H1 (cell line): ENCODE data around the gene TRAPPC2L. TPM values are rescaled to one million over a fixed set of nuclear protein-coding genes. Genes with fewer than 3 reads are reported as not detected.

Experiments
- CTCF ChIA-PET: fragments of 300-600 bp; sonication (Branson Sonifier 250); formaldehyde crosslinking; loops from one replicate; lab custom pipeline; 2021; ENCODE audit not compliant: partially characterized antibody; lab: Charles Lee
- POLR2A ChIA-PET: fragments of 300-600 bp; sonication (Branson Sonifier 250); formaldehyde crosslinking; loops from one replicate; lab custom pipeline; 2021; ENCODE audit warnings: inconsistent platforms; ENCODE audit not compliant: partially characterized antibody; lab: Charles Lee
- DNase-seq, 2 experiments: peaks; one replicate each; pipeline versions ENCODE4 v3.0.0 to v3.0.0-alpha.2; 2010 to 2022; ENCODE audit warnings: low spot score in 2 of 2, low read depth in 1 of 2, mixed read lengths in 1 of 2
- FAIRE-seq: peaks from 2 replicates; lab custom pipeline; 2011; peaks lifted over from hg19 to GRCh38; lab: Jason Lieb, UNC
- H2AFZ ChIP-seq: 2 replicates; pipeline ENCODE4 v1.8.1; 2012; ENCODE audit warnings: low read length, inconsistent platforms
- H2AK5ac ChIP-seq: 2 replicates; pipeline ENCODE4 v1.6.1; 2013; ENCODE audit warnings: low read depth, low read length
- H2BK120ac ChIP-seq: replicated peaks from 2 replicates; pipeline ENCODE3; 2013; ENCODE audit warnings: low read depth, low read length, inconsistent platforms
- H2BK12ac ChIP-seq: 2 replicates; pipeline ENCODE4 v1.6.1; 2013; ENCODE audit warnings: low read depth, low read length
- H2BK15ac ChIP-seq: 2 replicates; pipeline ENCODE4 v1.6.1; 2013; ENCODE audit warnings: low read length
- H2BK20ac ChIP-seq: 2 replicates; pipeline ENCODE4 v1.6.1; 2013; ENCODE audit warnings: low read length
- H2BK5ac ChIP-seq: 2 replicates; pipeline ENCODE4 v1.6.1; 2013; ENCODE audit warnings: low read depth, low read length
- H3K14ac ChIP-seq: 2 replicates; pipeline ENCODE4 v1.6.1; 2013; ENCODE audit warnings: inconsistent platforms; ENCODE audit not compliant: insufficient read length
- H3K18ac ChIP-seq: 2 replicates; pipeline ENCODE4 v1.6.1; 2013; ENCODE audit warnings: low read length; ENCODE audit errors: extremely low read depth
- H3K23ac ChIP-seq: 2 replicates; pipeline ENCODE4 v1.6.1; 2013; ENCODE audit warnings: inconsistent platforms; ENCODE audit not compliant: insufficient read length
- H3K23me2 ChIP-seq: 2 replicates; pipeline ENCODE4 v1.6.1; 2013; ENCODE audit warnings: low read depth, low read length
- H3K27ac ChIP-seq: 2 replicates; pipeline ENCODE4 v1.6.1; 2011; ENCODE audit warnings: low read depth, low read length, inconsistent platforms
- H3K27me3 ChIP-seq, 4 experiments: replicated peaks in 1 of 4; 1 replicate in 1 of 4; 2 replicates in 3 of 4; pipeline versions ENCODE4 v1.6.1 to v1.8.1; 2011 to 2013; ENCODE audit warnings: low read length in 3 of 4, mild to moderate bottlenecking in 3 of 4, inconsistent platforms in 2 of 4, mixed read lengths in 2 of 4, moderate library complexity in 1 of 4; ENCODE audit not compliant: control insufficient read depth in 3 of 4, insufficient read depth in 3 of 4; ENCODE audit errors: extremely low read depth in 1 of 4
- H3K36me3 ChIP-seq, 4 experiments: 2 replicates each; pipeline versions ENCODE4 v1.6.1 to v1.8.1; 2011 to 2013; ENCODE audit warnings: mild to moderate bottlenecking in 4 of 4, low read length in 3 of 4, moderate library complexity in 2 of 4, control low read depth in 1 of 4, inconsistent platforms in 1 of 4; ENCODE audit not compliant: insufficient read depth in 4 of 4, control insufficient read depth in 2 of 4
- H3K4ac ChIP-seq: replicated peaks from 2 replicates; pipeline ENCODE3; 2013; ENCODE audit warnings: low read length, low read depth, mixed read lengths, inconsistent platforms; ENCODE audit not compliant: insufficient read length
- H3K4me1 ChIP-seq, 4 experiments: replicated peaks in 1 of 4; 1 replicate in 1 of 4; 2 replicates in 3 of 4; pipeline versions ENCODE4 v1.6.1 to v1.8.1; 2011 to 2013; ENCODE audit warnings: low read length in 3 of 4, inconsistent platforms in 2 of 4, mixed read lengths in 1 of 4; ENCODE audit not compliant: insufficient read depth in 4 of 4, control insufficient read depth in 3 of 4
- H3K4me2 ChIP-seq, 2 experiments: 2 replicates each; pipeline versions ENCODE4 v1.6.1 to v1.8.1; 2011 to 2013; ENCODE audit warnings: low read depth in 2 of 2, low read length in 2 of 2, control low read depth in 1 of 2, inconsistent platforms in 1 of 2, mild to moderate bottlenecking in 1 of 2; ENCODE audit not compliant: insufficient read depth in 1 of 2
- H3K4me3 ChIP-seq, 4 experiments: fragments of 200-600, 300-600 bp in 1 of 4; sonication (generic), shearing (Covaris generic), sonication (Bioruptor Twin) in 1 of 4; 2 replicates each; pipeline versions ENCODE4 v1.5.1 to v1.8.1; 2011 to 2016; ENCODE audit warnings: low read length in 4 of 4, low read depth in 3 of 4, control low read depth in 2 of 4, inconsistent platforms in 2 of 4, mild to moderate bottlenecking in 2 of 4, mixed read lengths in 1 of 4, moderate library complexity in 1 of 4; ENCODE audit not compliant: insufficient read depth in 2 of 4; ENCODE audit errors: extremely low read depth in 1 of 4
- H3K56ac ChIP-seq: replicated peaks from 2 replicates; pipeline ENCODE3; 2013; ENCODE audit warnings: low read depth, mild to moderate bottlenecking, mixed read lengths, low read length, inconsistent platforms; ENCODE audit not compliant: insufficient read length
- H3K79me1 ChIP-seq: 2 replicates; pipeline ENCODE4 v1.6.1; 2013; ENCODE audit warnings: low read depth, low read length, control low read depth
- H3K79me2 ChIP-seq, 2 experiments: 2 replicates each; pipeline versions ENCODE4 v1.6.1 to v1.8.1; 2012 to 2013; ENCODE audit warnings: low read length in 2 of 2, mild to moderate bottlenecking in 2 of 2, inconsistent platforms in 1 of 2; ENCODE audit not compliant: insufficient read depth in 2 of 2, control insufficient read depth in 1 of 2
- H3K9ac ChIP-seq, 4 experiments: replicated peaks in 1 of 4; 1 replicate in 1 of 4; 2 replicates in 3 of 4; pipeline versions ENCODE4 v1.6.1 to v1.8.1; 2011 to 2013; ENCODE audit warnings: low read depth in 3 of 4, low read length in 3 of 4, control low read depth in 2 of 4, mild to moderate bottlenecking in 2 of 4, moderate library complexity in 2 of 4, inconsistent platforms in 1 of 4; ENCODE audit errors: extremely low read depth in 1 of 4
- H3K9me3 ChIP-seq, 2 experiments: 2 replicates each; pipeline versions ENCODE4 v1.6.1 to v1.8.1; 2012 to 2013; ENCODE audit warnings: mild to moderate bottlenecking in 2 of 2, moderate library complexity in 2 of 2, control low read depth in 1 of 2, inconsistent platforms in 1 of 2, low read depth in 1 of 2, low read length in 1 of 2, mixed read lengths in 1 of 2; ENCODE audit not compliant: insufficient read depth in 2 of 2
- H4K20me1 ChIP-seq, 2 experiments: replicated peaks in 1 of 2; 2 replicates each; pipeline versions ENCODE3 to v1.8.1; 2011 to 2013; ENCODE audit warnings: inconsistent platforms in 2 of 2, low read length in 2 of 2, mild to moderate bottlenecking in 1 of 2; ENCODE audit not compliant: insufficient read depth in 2 of 2, control insufficient read depth in 1 of 2
- H4K5ac ChIP-seq: 2 replicates; pipeline ENCODE4 v1.6.1; 2013; ENCODE audit warnings: low read length, low read depth, mixed read lengths, inconsistent platforms; ENCODE audit not compliant: insufficient read length
- H4K8ac ChIP-seq: 2 replicates; pipeline ENCODE4 v1.8.0; 2013; ENCODE audit warnings: mild to moderate bottlenecking, moderate library complexity, low read length, inconsistent platforms; ENCODE audit not compliant: insufficient read depth; ENCODE audit errors: extremely low read depth
- H4K91ac ChIP-seq: replicated peaks from 2 replicates; pipeline ENCODE3; 2013; ENCODE audit warnings: low read length, mixed read lengths, inconsistent platforms; ENCODE audit not compliant: insufficient read length
- CHD2 ChIP-seq: IDR thresholded peaks from 2 replicates; pipeline ENCODE4 v1.6.1; 2012; ENCODE audit warnings: low read length, improper control_type of control experiment
- EGR1 ChIP-seq: IDR thresholded peaks from 2 replicates; pipeline ENCODE4 v1.6.1; 2011; ENCODE audit warnings: low read depth, low read length, borderline replicate concordance
- GTF2F1 ChIP-seq: IDR thresholded peaks from 2 replicates; pipeline ENCODE4 v1.6.1; 2012; ENCODE audit warnings: low read depth, low read length, improper control_type of control experiment, borderline replicate concordance
- HDAC2 ChIP-seq, 2 experiments: fragments of 300-600 bp in 1 of 2; sonication (generic) in 1 of 2; IDR thresholded peaks; 2 replicates each; pipeline ENCODE4 v1.6.1; 2011 to 2012; ENCODE audit warnings: low read depth in 2 of 2, low read length in 2 of 2, mild to moderate bottlenecking in 2 of 2, moderate library complexity in 2 of 2, borderline replicate concordance in 1 of 2, inconsistent platforms in 1 of 2
- JUN ChIP-seq: IDR thresholded peaks from 2 replicates; pipeline ENCODE4 v1.6.1; 2011; ENCODE audit warnings: low read depth, mild to moderate bottlenecking, improper control_type of control experiment, low read length
- MAFK ChIP-seq: IDR thresholded peaks from 2 replicates; pipeline ENCODE4 v1.6.1; 2012; ENCODE audit warnings: low read depth, mild to moderate bottlenecking, improper control_type of control experiment, low read length
- NANOG ChIP-seq: IDR thresholded peaks from 2 replicates; pipeline ENCODE4 v1.6.1; 2011; ENCODE audit warnings: low read length, low read depth, mild to moderate bottlenecking, inconsistent platforms; ENCODE audit not compliant: insufficient read depth, poor library complexity, severe bottlenecking
- PHF8 ChIP-seq: fragments of 200-600 bp; sonication (generic); conservative IDR thresholded peaks from 2 replicates; pipeline ENCODE4 v1.7.1; 2012; ENCODE audit warnings: low read depth, mild to moderate bottlenecking, inconsistent platforms, low read length, moderate library complexity
- RBBP5 ChIP-seq: IDR thresholded peaks from 2 replicates; pipeline ENCODE4 v1.7.1; 2012; ENCODE audit warnings: low read depth, mild to moderate bottlenecking, inconsistent platforms, low read length, moderate library complexity, borderline replicate concordance
- SIX5 ChIP-seq: IDR thresholded peaks from 2 replicates; pipeline ENCODE4 v1.6.1; 2011; ENCODE audit warnings: mild to moderate bottlenecking, low read depth, low read length
- SP1 ChIP-seq: IDR thresholded peaks from 2 replicates; pipeline ENCODE4 v1.6.1; 2011; ENCODE audit warnings: low read depth, low read length
- SRF ChIP-seq: IDR thresholded peaks from 2 replicates; pipeline ENCODE4 v1.6.1; 2011; ENCODE audit warnings: mild to moderate bottlenecking, low read depth, low read length, moderate library complexity
- WGBS, 2 experiments: shearing (Covaris generic) in 1 of 2; methylation state at CpG; one replicate each; pipeline versions ENCODE4 v1.1.6 to v1.1.7; 2013 to 2015; ENCODE audit warnings: low lambda C conversion rate in 2 of 2, mixed read lengths in 2 of 2, inconsistent platforms in 1 of 2, low coverage in 1 of 2, missing lambda C conversion rate in 1 of 2; ENCODE audit not compliant: insufficient replicate concordance in 2 of 2, insufficient coverage in 1 of 2, insufficient read length in 1 of 2; ENCODE audit errors: extremely low coverage in 1 of 2, missing lambda C conversion rate in 1 of 2; 5-methylcytosine and 5-hydroxymethylcytosine counted together
- polyA plus RNA-seq, 7 experiments: library from polyadenylated mRNA; depleted of rRNA in 3 of 7; stranded (reverse) in 5 of 7; unstranded in 2 of 7; fragments of >200 nt in 5 of 7; fragments of 200-250 nt in 2 of 7; gene quantifications; 1 replicate in 5 of 7; 2 replicates in 1 of 7; 4 replicates in 1 of 7; pipeline versions ENCODE4 v1.2.1 to v1.2.3, GENCODE V29; 2011 to 2013; ENCODE audit warnings: missing spikeins in 2 of 7, mixed read lengths in 2 of 7
- total RNA-seq: library from RNA; stranded (reverse); fragmentation: NEBNext Ultra II Directional; extraction: Animal tissue kit (Norgen Biotek cat#: 25700); gene quantifications from 2 replicates; pipeline ENCODE4 v1.2.1, GENCODE V29; 2021
- TF ChIP-seq, protein P1 (sequence below): IDR thresholded peaks from 2 replicates; pipeline ENCODE4 v1.6.1; 2012; ENCODE audit warnings: inconsistent platforms

TRAPPC2L gene
- total and polyA plus RNA-seq, 2 of the 8 experiments (the other 6 are each of a cell fraction or from before 2014, with no cell fraction given): 98.7 to 133 TPM

DNA sequence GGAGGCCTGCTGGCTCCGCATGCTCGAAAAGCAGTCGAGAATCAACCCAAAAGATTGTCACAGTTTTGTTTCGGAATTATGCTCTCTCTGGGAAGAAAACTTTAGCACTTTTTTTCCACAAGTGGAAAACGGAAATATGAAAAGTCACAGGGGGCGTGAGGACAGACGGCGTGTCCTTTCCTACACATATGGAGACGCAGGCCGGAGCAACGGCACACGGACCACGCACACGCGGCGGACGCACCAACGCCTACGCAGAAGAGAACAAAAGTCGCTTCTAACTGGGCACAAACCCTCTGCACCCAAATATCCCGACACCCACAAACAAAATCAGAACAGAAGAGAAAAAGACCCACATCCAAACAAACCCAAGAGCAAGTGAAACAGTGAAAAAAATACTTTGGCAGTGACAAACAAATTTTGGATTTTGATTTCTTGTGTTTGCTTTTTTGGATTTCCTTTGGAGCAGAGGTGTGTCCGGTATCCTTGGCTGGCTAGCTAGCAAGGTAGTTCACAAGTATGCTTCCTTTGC, 18.8 kb downstream of the TRAPPC2L start:
- H3K23me2 ChIP-seq: no peaks in the 10 kb centered on the region
- POLR2A ChIA-PET: interaction anchor here (0.7 kb wide), 1 partner anchor 163 kb away, joined by 5 read pairs; no protein-coding TSS in a partner anchor
- H2AK5ac ChIP-seq: no peak overlapping the region
- no peak overlapping the region for H3K18ac ChIP-seq
- H3K23ac ChIP-seq: no peak overlapping the region
- H3K27ac ChIP-seq: no peak overlapping the region
- no peak overlapping the region for H2BK20ac ChIP-seq
- FAIRE-seq (no peak), DNase-seq (no peak)
- no peak overlapping the region for H3K4me3 ChIP-seq
- H4K20me1 ChIP-seq: no peaks in the 10 kb centered on the region
- no peak overlapping the region for H2BK15ac ChIP-seq
- H2BK12ac ChIP-seq: no peak overlapping the region
- H4K5ac ChIP-seq: no peak overlapping the region
- no peak overlapping the region for H3K4me2 ChIP-seq
- H3K14ac ChIP-seq: no peak overlapping the region
- CTCF ChIA-PET: interaction anchor here (0.8 to 2.0 kb wide), 5 partner anchors 12 to 292 kb away, joined by 3 to 7 read pairs (median 3); no protein-coding TSS in a partner anchor
- no peak overlapping the region for H3K4ac ChIP-seq
- H2AFZ ChIP-seq: no peak overlapping the region
- no peak overlapping the region for H2BK120ac ChIP-seq
- no peak overlapping the region for H3K56ac ChIP-seq
- no peak overlapping the region for H4K8ac ChIP-seq
- H3K9me3 ChIP-seq: no peaks in the 10 kb centered on the region; a peak in 1 of 4 replicates
- no peaks in the 10 kb centered on the region for H3K36me3 ChIP-seq
- H4K91ac ChIP-seq: no peak overlapping the region
- no peaks in the 10 kb centered on the region for H3K79me2 ChIP-seq
- no peak overlapping the region for H3K9ac ChIP-seq
- H3K79me1 ChIP-seq: no peaks in the 10 kb centered on the region
- H3K4me1 ChIP-seq: peaks cover 0 to 5% (median under 1%) of the 10 kb centered on the region in 4 experiments; a peak in 4 of 7 replicates
- WGBS, 2 experiments: 94% methylated on average over 20 of the region's 22 CpGs; no CpG with 5 or more reads in 1 of the 2 experiments
- peaks cover 0 to 1% (median 0%) of the 10 kb centered on the region in 4 experiments; a peak in 2 of 7 replicates for H3K27me3 ChIP-seq
- H2BK5ac ChIP-seq: no peak overlapping the region
- TF ChIP-seq NANOG (no peak), MAFK (no peak), SRF (no peak), EGR1 (no peak), GTF2F1 (no peak), HDAC2 (IDR thresholded peaks at IDR 0.05; ENCODE audit: borderline replicate concordance in 1 of 2, low read depth in 2 of 2, low read length in 2 of 2) (no peak), CHD2 (no peak), RBBP5 (no peak), JUN (no peak), SIX5 (no peak), PHF8 (no peak), SP1 (no peak)
- TF ChIP-seq, protein P1, sequence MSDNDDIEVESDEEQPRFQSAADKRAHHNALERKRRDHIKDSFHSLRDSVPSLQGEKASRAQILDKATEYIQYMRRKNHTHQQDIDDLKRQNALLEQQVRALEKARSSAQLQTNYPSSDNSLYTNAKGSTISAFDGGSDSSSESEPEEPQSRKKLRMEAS: no peak
